Breast epithelium (tissue), 3 donors: ENCODE results near the gene RASGRF2.

Experiments
- CTCF ChIP-seq, 3 donors: fragments of 450-650 bp; IDR thresholded peaks; one replicate each; pipeline ENCODE4 v1.5.1; 2016 to 2017; ENCODE audit warnings: antibody characterized with exemption in 3 of 3, mild to moderate bottlenecking in 3 of 3, moderate library complexity in 3 of 3
- POLR2A ChIP-seq: fragments of 450-650 bp; IDR thresholded peaks from one replicate; pipeline ENCODE4 v1.6.1; 2016; ENCODE audit warnings: antibody characterized with exemption, mild to moderate bottlenecking, moderate library complexity
- POLR2AphosphoS5 ChIP-seq, 3 donors: sonication (generic); formaldehyde crosslinking; IDR thresholded peaks; one replicate each; pipeline ENCODE4 v1.6.1; 2017; ENCODE audit warnings: antibody characterized with exemption in 3 of 3

- TF ChIP-seq CTCF (IDR thresholded peaks at IDR 0.05), result no peak
- TF ChIP-seq POLR2AphosphoS5 (IDR thresholded peaks at IDR 0.05), result no peak
- TF ChIP-seq POLR2A, result no peak
Observed at GRCh38 chr5:81068635-81069034, 108.5 kb downstream of the RASGRF2 start.
